Stimulated activated CD4-positive, alpha-beta T cell treated with anti-CD3 and anti-CD28 coated beads, Interleukin-4, amount 100 ng/mL, for 4 hours (primary cell): ENCODE data around the gene SSPN.

Source experiments
- DNase-seq, 2 experiments: peaks; one replicate each; pipeline ENCODE4 v3.0.0-alpha.2; 2020

SSPN gene

GRCh38 chr12:26187014-26187798, 8.2 kb upstream of the SSPN start:
- DNase-seq: no peak

GRCh38 chr12:26188127-26188526, 7.2 kb upstream of the SSPN start:
- no peak for DNase-seq

- no peak for DNase-seq
These were observed 6.7 kb upstream of the SSPN start for GRCh38 chr12:26188641-26189040.

- no peak for DNase-seq
These were observed 3.2 kb upstream of the SSPN start for GRCh38 chr12:26192142-26192541.

- DNase-seq: no peak
These were observed 1.8 kb upstream of the SSPN start for GRCh38 chr12:26193539-26193938.

GRCh38 chr12:26195641-26196420, 458 bp downstream of the SSPN start:
- DNase-seq: no peak

- DNase-seq: no peak
These were observed 996 bp downstream of the SSPN start for GRCh38 chr12:26196421-26196716.

- no peak for DNase-seq
These were observed 2.5 kb downstream of the SSPN start for GRCh38 chr12:26197832-26198231.

- DNase-seq: no peak
These were observed 3.4 kb downstream of the SSPN start for GRCh38 chr12:26198742-26199141.

- no peak for DNase-seq
These were observed 7.9 kb downstream of the SSPN start for GRCh38 chr12:26203167-26203780.

- DNase-seq: no peak
These were observed 9.4 kb downstream of the SSPN start for GRCh38 chr12:26204612-26205289.

GRCh38 chr12:26205298-26205697, 9.9 kb downstream of the SSPN start:
- DNase-seq: no peak

GRCh38 chr12:26205941-26206340, 10.6 kb downstream of the SSPN start:
- no peak for DNase-seq

- no peak for DNase-seq
These were observed 16.0 kb downstream of the SSPN start for GRCh38 chr12:26211331-26211730.

- no peak for DNase-seq
These were observed 17.0 kb downstream of the SSPN start for GRCh38 chr12:26212396-26212795.

GRCh38 chr12:26212988-26213387, 17.6 kb downstream of the SSPN start:
- no peak for DNase-seq

- DNase-seq: no peak
These were observed 18.7 kb downstream of the SSPN start for GRCh38 chr12:26214121-26214520.

- DNase-seq: no peak
These were observed 24.4 kb downstream of the SSPN start for GRCh38 chr12:26219736-26220135.

GRCh38 chr12:26224657-26225056, 29.3 kb downstream of the SSPN start:
- DNase-seq: no peak

- no peak for DNase-seq
These were observed 30.7 kb downstream of the SSPN start for GRCh38 chr12:26226122-26226521.

GRCh38 chr12:26226629-26227360, 31.4 kb downstream of the SSPN start:
- no peak for DNase-seq

- no peak for DNase-seq
These were observed 32.0 kb downstream of the SSPN start for GRCh38 chr12:26227361-26227745.

- DNase-seq: no peak
These were observed 34.5 kb downstream of the SSPN start for GRCh38 chr12:26229910-26230309.
